K562 (cell line): Measurements from ENCODE around the gene KRT8. TPM values are rescaled to one million over a fixed set of nuclear protein-coding genes. Genes with fewer than 3 reads are reported as not detected.
"Not testable (repeated sequence)": the region's sequence is repeated elsewhere in the genome, so short reads cannot be mapped to it uniquely, and the experiment has no call there.

ENCODE experiments used
- BRD4 ChIP-seq: fragments of 200-600 bp; sonication (generic); IDR thresholded peaks from 2 replicates; pipeline ENCODE4 v1.6.1; 2017; ENCODE audit warnings: inconsistent platforms
- EGR1 ChIP-seq: fragments of 450-650 bp; conservative IDR thresholded peaks from 2 replicates; pipeline ENCODE4 v1.6.1; 2017; ENCODE audit warnings: mild to moderate bottlenecking
- FIP1L1 ChIP-seq: fragments of 200-400 bp; formaldehyde crosslinking; IDR thresholded peaks from 2 replicates; pipeline ENCODE4 v1.6.1; 2018; ENCODE audit warnings: mild to moderate bottlenecking, low read depth, low read length; ENCODE audit not compliant: poor library complexity, severe bottlenecking
- GATAD2A ChIP-seq: fragments of 450-650 bp; IDR thresholded peaks from 2 replicates; pipeline ENCODE4 v1.6.1; 2017
- HMGN3 ChIP-seq: IDR thresholded peaks from 2 replicates; pipeline ENCODE4 v1.6.1; 2011; ENCODE audit warnings: borderline replicate concordance, low read depth, mild to moderate bottlenecking, mixed read lengths, low read length; ENCODE audit not compliant: insufficient read length; ENCODE audit errors: extremely low read depth
- MTA1 ChIP-seq: fragments of 450-650 bp; IDR thresholded peaks from 2 replicates; pipeline ENCODE4 v1.6.1; 2017; ENCODE audit warnings: borderline replicate concordance
- NR1H2 ChIP-seq: sonication (generic); formaldehyde crosslinking; IDR thresholded peaks from 2 replicates; pipeline ENCODE4 v1.4.0; 2020; ENCODE audit warnings: mild to moderate bottlenecking, missing genetic modification reagents
- POLR2AphosphoS5 ChIP-seq: IDR thresholded peaks from 2 replicates; pipeline ENCODE4 v1.6.1; 2011; ENCODE audit warnings: mild to moderate bottlenecking, low read depth, low read length, moderate library complexity; ENCODE audit not compliant: control insufficient read depth, insufficient read depth
- RB1 ChIP-seq: fragments of 450-650 bp; IDR thresholded peaks from 2 replicates; pipeline ENCODE4 v1.6.1; 2017; ENCODE audit warnings: low read depth, mild to moderate bottlenecking
- RCOR1 ChIP-seq, 2 experiments: IDR thresholded peaks; 2 replicates each; pipeline ENCODE4 v1.6.1; 2012; ENCODE audit warnings: low read depth in 2 of 2, low read length in 2 of 2, borderline replicate concordance in 1 of 2, improper control_type of control experiment in 1 of 2
- REST ChIP-seq, 2 experiments: fragments of 450-650 bp; formaldehyde crosslinking in 1 of 2; IDR thresholded peaks; 2 replicates each; pipeline versions ENCODE4 v1.4.0 to v1.6.1; 2014 to 2020; ENCODE audit warnings: mild to moderate bottlenecking in 2 of 2, borderline replicate concordance in 1 of 2, low read depth in 1 of 2
- SAP30 ChIP-seq: fragments of 200-600 bp; sonication (generic); IDR thresholded peaks from 2 replicates; pipeline ENCODE4 v1.6.1; 2012; ENCODE audit warnings: borderline replicate concordance, low read depth, mild to moderate bottlenecking, moderate library complexity, low read length, control low read depth, inconsistent platforms; ENCODE audit not compliant: insufficient read depth, poor library complexity, severe bottlenecking
- SUPT5H ChIP-seq: fragments of 450-650 bp; IDR thresholded peaks from 2 replicates; pipeline ENCODE4 v1.6.1; 2016
- TBP ChIP-seq: optimal IDR thresholded peaks from 2 replicates; pipeline ENCODE3; 2011; ENCODE audit warnings: low read depth, low read length, improper control_type of control experiment
- ZFX ChIP-seq: sonication (generic); formaldehyde crosslinking; IDR thresholded peaks from 2 replicates; pipeline ENCODE4 v1.8.0; 2022; ENCODE audit warnings: mild to moderate bottlenecking, missing genetic modification reagents, moderate library complexity
- ZNF766 ChIP-seq: fragments of 200-800 bp; sonication (Bioruptor generic); conservative IDR thresholded peaks from 2 replicates; pipeline ENCODE4 v1.6.1; 2016; ENCODE audit warnings: missing genetic modification characterization, missing compliant biosample characterization
- polyA plus RNA-seq, 8 experiments: library from polyadenylated mRNA; depleted of rRNA in 4 of 8; stranded (reverse) in 5 of 8; unstranded in 3 of 8; fragments of >200 nt; fragmentation: Nextera tagmentation in 2 of 8; fragmentation: Illumina TruSeq in 1 of 8; extraction: Ambion mirVana in 2 of 8; extraction: Trizol in 1 of 8; gene quantifications; 2 replicates each; pipeline versions ENCODE4 v1.2.1 to v1.2.3, GENCODE V29; 2011 to 2014; ENCODE audit warnings: inconsistent platforms in 1 of 8, missing spikeins in 1 of 8
- total RNA-seq, 7 experiments: library from RNA; depleted of rRNA in 6 of 7; stranded (reverse); fragments of >200 nt in 6 of 7; fragmentation: Illumina TruSeq in 2 of 7; extraction: Trizol in 2 of 7; gene quantifications; 2 replicates each; pipeline versions ENCODE4 v1.2.1 to v1.2.3, GENCODE V29; 2011 to 2021; ENCODE audit warnings: low replicate concordance in 1 of 7
- TF ChIP-seq, protein P1 (sequence below), 3 experiments: IDR thresholded peaks in 2 of 3; conservative IDR thresholded peaks in 1 of 3; 2 replicates each; pipeline ENCODE4 v1.5.1; 2011 to 2012; ENCODE audit warnings: low read length in 3 of 3, mild to moderate bottlenecking in 3 of 3, control low read depth in 2 of 3, improper control_type of control experiment in 1 of 3, inconsistent platforms in 1 of 3, low read depth in 1 of 3, mixed read lengths in 1 of 3, moderate library complexity in 1 of 3; ENCODE audit not compliant: insufficient read depth in 2 of 3

The KRT8 gene
- total and polyA plus RNA-seq, 9 of the 15 experiments (the other 6 are each of a cell fraction or from before 2014, with no cell fraction given): 41.5 to 661 (median 260) TPM

GRCh38 chr12:52904509-52905300, at the start of gene KRT8 (continued):
- TF ChIP-seq REST (IDR thresholded peaks at IDR 0.05; ENCODE audit: borderline replicate concordance): peak; percentile 89
- TF ChIP-seq REST (CRISPR knock-in tag; IDR thresholded peaks at IDR 0.05; ENCODE audit: low read depth): not testable (repeated sequence)
- TF ChIP-seq EGR1: peak; percentile 46
- TF ChIP-seq HMGN3: peak; percentile 13
- TF ChIP-seq SUPT5H: peak; percentile 92
- TF ChIP-seq, protein P1, sequence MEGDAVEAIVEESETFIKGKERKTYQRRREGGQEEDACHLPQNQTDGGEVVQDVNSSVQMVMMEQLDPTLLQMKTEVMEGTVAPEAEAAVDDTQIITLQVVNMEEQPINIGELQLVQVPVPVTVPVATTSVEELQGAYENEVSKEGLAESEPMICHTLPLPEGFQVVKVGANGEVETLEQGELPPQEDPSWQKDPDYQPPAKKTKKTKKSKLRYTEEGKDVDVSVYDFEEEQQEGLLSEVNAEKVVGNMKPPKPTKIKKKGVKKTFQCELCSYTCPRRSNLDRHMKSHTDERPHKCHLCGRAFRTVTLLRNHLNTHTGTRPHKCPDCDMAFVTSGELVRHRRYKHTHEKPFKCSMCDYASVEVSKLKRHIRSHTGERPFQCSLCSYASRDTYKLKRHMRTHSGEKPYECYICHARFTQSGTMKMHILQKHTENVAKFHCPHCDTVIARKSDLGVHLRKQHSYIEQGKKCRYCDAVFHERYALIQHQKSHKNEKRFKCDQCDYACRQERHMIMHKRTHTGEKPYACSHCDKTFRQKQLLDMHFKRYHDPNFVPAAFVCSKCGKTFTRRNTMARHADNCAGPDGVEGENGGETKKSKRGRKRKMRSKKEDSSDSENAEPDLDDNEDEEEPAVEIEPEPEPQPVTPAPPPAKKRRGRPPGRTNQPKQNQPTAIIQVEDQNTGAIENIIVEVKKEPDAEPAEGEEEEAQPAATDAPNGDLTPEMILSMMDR (IDR thresholded peaks at IDR 0.05 in 2 of 3, conservative IDR thresholded peaks at IDR 0.05 in 1 of 3; ENCODE audit: insufficient read depth in 2 of 3, low read depth in 1 of 3, low read length in 3 of 3): peak; percentile 79 to 86 (median 83)
- TF ChIP-seq BRD4: peak; percentile 74; the same call in 1 of the 2 replicates
- peak; percentile 24; the same call in 1 of the 2 replicates for TF ChIP-seq MTA1
- TF ChIP-seq RCOR1 (IDR thresholded peaks at IDR 0.05; ENCODE audit: borderline replicate concordance in 1 of 2, low read depth in 2 of 2, low read length in 2 of 2): peak in 1 of 2 experiments; percentile 57; a peak in 2 of 4 replicates
- peak; percentile 82 for TF ChIP-seq ZFX (CRISPR knock-in tag)
- peak; percentile 77 for TF ChIP-seq RB1
- peak; percentile 89 for TF ChIP-seq TBP
- peak; percentile 86 for TF ChIP-seq POLR2AphosphoS5
- TF ChIP-seq SAP30: peak; percentile 38
- peak; percentile 58; the same call in 1 of the 2 replicates for TF ChIP-seq ZNF766 (CRISPR knock-in tag)
- TF ChIP-seq FIP1L1: peak; percentile 68
- 0 out of 2 replicates have a peak, but pooled peaks have one; percentile 57 for TF ChIP-seq GATAD2A
- 0 out of 2 replicates have a peak, but pooled peaks have one; percentile 1 for TF ChIP-seq NR1H2
